Measurements from ENCODE around the gene OR52N2.

The OR52N2 gene

GRCh38 chr11:5808500-5809121 is at the start of gene OR52N2:
Gene OR52N2 (plus strand): TSS chr11:5808924. CDS start chr11:5820336, 11,412 bp downstream.
- peak; percentile 63 for DNase-seq

GRCh38 chr11:5767056-5767455 is 41.7 kb upstream of the OR52N2 start:
- no peak for DNase-seq

- DNase-seq = no peak
Observed at GRCh38 chr11:5783255-5783654, 25.5 kb upstream of the OR52N2 start, which contains the start of gene OR52N5. Gene OR52N5 (minus strand): TSS chr11:5783355. CDS start chr11:5778634, 4,721 bp downstream.

- no peak for DNase-seq
Observed at GRCh38 chr11:5791165-5791564, 17.6 kb upstream of the OR52N2 start, which contains the start of gene OR52N1. Gene OR52N1 (minus strand): TSS chr11:5791265. CDS start chr11:5788816, 2,449 bp downstream.

- no peak for DNase-seq
Observed at GRCh38 chr11:5796541-5796940, 12.2 kb upstream of the OR52N2 start.

- no peak for DNase-seq
Observed at GRCh38 chr11:5803982-5804381, 4.7 kb upstream of the OR52N2 start.

- no peak for DNase-seq
Observed at GRCh38 chr11:5807580-5807979, 1.1 kb upstream of the OR52N2 start.

GRCh38 chr11:5809122-5809519 is 397 bp downstream of the OR52N2 start:
- DNase-seq = no peak

GRCh38 chr11:5809905-5810795 is 1.4 kb downstream of the OR52N2 start:
- DNase-seq = no peak

GRCh38 chr11:5815534-5815933 is 6.8 kb downstream of the OR52N2 start:
- DNase-seq = no peak

GRCh38 chr11:5818245-5818886 is 9.6 kb downstream of the OR52N2 start:
- no peak for DNase-seq

- DNase-seq = no peak
Observed at GRCh38 chr11:5831196-5831829, 22.6 kb downstream of the OR52N2 start.

GRCh38 chr11:5833446-5833845 is 24.7 kb downstream of the OR52N2 start:
- no peak for DNase-seq

GRCh38 chr11:5837695-5838094 is 29.0 kb downstream of the OR52N2 start:
- DNase-seq = no peak

- DNase-seq = no peak
Observed at GRCh38 chr11:5841797-5842196, 33.1 kb downstream of the OR52N2 start, which contains the start of gene OR52E6. Gene OR52E6 (minus strand): TSS chr11:5841897. CDS start chr11:5841897, 0 bp downstream.

- DNase-seq = no peak
Observed at GRCh38 chr11:5846701-5847100, 38.0 kb downstream of the OR52N2 start.

- DNase-seq = no peak
Observed at GRCh38 chr11:5847711-5848110, 39.0 kb downstream of the OR52N2 start.

- no peak for DNase-seq
Observed at GRCh38 chr11:5851002-5851401, 42.3 kb downstream of the OR52N2 start.

GRCh38 chr11:5857590-5857989 is 48.9 kb downstream of the OR52N2 start, which contains the start of gene OR52E8:
Gene OR52E8 (minus strand): TSS chr11:5857690. CDS start chr11:5857690, 0 bp downstream.
- no peak for DNase-seq

GRCh38 chr11:5865826-5866225 is 57.1 kb downstream of the OR52N2 start:
- DNase-seq = no peak
